ENCODE results near the gene RAMACL. TPM values are rescaled to one million over a fixed set of nuclear protein-coding genes. Genes with fewer than 3 reads are reported as not detected.

RAMACL gene
- total and polyA plus RNA-seq, 2 of the 13 experiments (the other 11 are each of a cell fraction or from before 2014, with no cell fraction given) = 0.09 to 0.29 TPM

DNA sequence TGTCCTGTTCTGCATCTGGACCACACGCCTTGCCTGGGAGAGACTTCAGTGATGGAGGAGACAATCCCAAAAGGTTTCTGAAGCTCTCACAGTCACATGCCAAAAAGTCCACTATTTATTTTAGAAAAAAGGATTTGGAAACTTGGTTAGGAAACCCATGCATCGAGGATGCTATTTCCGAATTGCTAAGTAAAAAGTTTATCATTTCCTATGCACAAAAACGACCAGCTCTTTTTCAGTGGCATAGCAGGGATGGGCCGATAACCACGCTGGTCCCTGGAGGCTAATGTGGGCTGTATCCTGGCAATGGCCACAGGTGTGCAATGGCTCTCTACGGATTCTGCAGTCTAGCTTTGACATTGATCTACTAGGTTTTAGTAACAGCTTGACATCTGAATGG lies 33.9 kb downstream of the RAMACL start (continued):
- TF ChIP-seq ZNF567 (CRISPR knock-in tag; IDR thresholded peaks at IDR 0.05; ENCODE audit: borderline replicate concordance) (no peak), PRDM15 (CRISPR knock-in tag; IDR thresholded peaks at IDR 0.05) (no peak), ZNF17 (CRISPR knock-in tag; IDR thresholded peaks at IDR 0.05) (no peak), ZFP62 (CRISPR knock-in tag; IDR thresholded peaks at IDR 0.05) (no peak), SCMH1 (CRISPR knock-in tag; IDR thresholded peaks at IDR 0.05; ENCODE audit: borderline replicate concordance) (no peak), MAFF (IDR thresholded peaks at IDR 0.05; ENCODE audit: low read depth, low read length) (no peak)
- TF ChIP-seq, protein P1, sequence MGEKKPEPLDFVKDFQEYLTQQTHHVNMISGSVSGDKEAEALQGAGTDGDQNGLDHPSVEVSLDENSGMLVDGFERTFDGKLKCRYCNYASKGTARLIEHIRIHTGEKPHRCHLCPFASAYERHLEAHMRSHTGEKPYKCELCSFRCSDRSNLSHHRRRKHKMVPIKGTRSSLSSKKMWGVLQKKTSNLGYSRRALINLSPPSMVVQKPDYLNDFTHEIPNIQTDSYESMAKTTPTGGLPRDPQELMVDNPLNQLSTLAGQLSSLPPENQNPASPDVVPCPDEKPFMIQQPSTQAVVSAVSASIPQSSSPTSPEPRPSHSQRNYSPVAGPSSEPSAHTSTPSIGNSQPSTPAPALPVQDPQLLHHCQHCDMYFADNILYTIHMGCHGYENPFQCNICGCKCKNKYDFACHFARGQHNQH (CRISPR knock-in tag; IDR thresholded peaks at IDR 0.05) = no peak

GRCh38 chr6:166551754-166552495 lies 34.6 kb downstream of the RAMACL start:
- no peaks in the 10 kb centered on the region for H3K36me3 ChIP-seq (replicated peaks in 1 of 2; ENCODE audit: control insufficient read depth in 1 of 2, insufficient read depth in 2 of 2, low read length in 2 of 2)
- no peaks in the 10 kb centered on the region for H4K20me1 ChIP-seq (ENCODE audit: insufficient read depth, low read length)
- intact Hi-C loops (cut with micrococcal nuclease; ENCODE audit: unreplicated experiment) (no loop called here), in situ Hi-C loops (cut with HindIII; ENCODE audit: extremely low pct_ligation_motif_present, low pct_unique_long_range_greater_than_20kb) (no loop called here)
- ATAC-seq (no peak), FAIRE-seq (no peak), DNase-seq (ENCODE audit: low spot score) (no peak)
- no peak overlapping the region for H3K4me2 ChIP-seq (ENCODE audit: low read depth, low read length)
- no peak overlapping the region for H3K4me3 ChIP-seq (replicated peaks in 1 of 3; ENCODE audit: insufficient read depth in 1 of 3, low read depth in 2 of 3, low read length in 3 of 3)
- peaks cover 5 to 71% of the 10 kb centered on the region in 2 experiments; a peak in 3 of 5 replicates for H3K27me3 ChIP-seq (ENCODE audit: control insufficient read depth in 1 of 2, insufficient read depth in 2 of 2, low read length in 2 of 2)
- BruUV-seq (replicated peaks) = no TSS peak
- no peak overlapping the region for H2AFZ ChIP-seq (ENCODE audit: low read length)
- H3K4me1 ChIP-seq (ENCODE audit: insufficient read depth, low read length) = no peaks in the 10 kb centered on the region
- H3K9ac ChIP-seq (ENCODE audit: insufficient read depth, low read depth, low read length) = no peak overlapping the region
- H3K79me2 ChIP-seq (ENCODE audit: insufficient read depth, low read length) = no peaks in the 10 kb centered on the region
- ChIA-PET POLR2A (no interaction called here), CTCF (ENCODE audit: low intra/inter-chr PET ratio, low total read pairs) (no interaction called here)
- H3K27ac ChIP-seq (ENCODE audit: extremely low read length, insufficient read depth, low read length) = no peak overlapping the region
- no peaks in the 10 kb centered on the region for H3K9me3 ChIP-seq (ENCODE audit: low read length)
- 47% methylated on average over 14 of the region's 16 CpGs for WGBS (ENCODE audit: low lambda C conversion rate)
- peak in 1 of 2 experiments; percentile 51; a peak in 2 of 4 replicates for TF ChIP-seq MAFK (conservative IDR thresholded peaks at IDR 0.05 in 1 of 2, IDR thresholded peaks at IDR 0.05 in 1 of 2; ENCODE audit: low read length in 2 of 2)
- TF ChIP-seq PRPF4 (IDR thresholded peaks at IDR 0.05; ENCODE audit: low read depth, low read length, poor library complexity, severe bottlenecking) = no peak

All from HepG2 (cell line).